ENCODE results near the gene BIRC5.

DNA sequence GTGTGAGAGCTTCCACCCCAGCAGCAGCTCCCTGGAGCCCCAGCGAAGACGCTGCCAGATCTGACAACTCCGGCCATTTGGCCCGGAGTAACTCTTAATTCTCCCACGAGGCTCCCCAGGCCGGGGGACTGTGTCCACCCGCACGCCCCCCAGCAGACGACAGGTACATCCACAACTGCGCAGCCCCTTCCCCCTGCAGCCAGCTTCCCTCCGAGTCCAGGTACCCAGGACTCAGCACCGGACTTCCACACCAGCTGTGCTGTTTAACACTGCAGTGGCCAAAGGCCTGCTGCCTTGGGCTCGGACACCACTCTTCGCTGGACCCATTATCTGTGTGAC is 38.4 kb upstream of the BIRC5 start:
- TF ChIP-seq, protein P1, sequence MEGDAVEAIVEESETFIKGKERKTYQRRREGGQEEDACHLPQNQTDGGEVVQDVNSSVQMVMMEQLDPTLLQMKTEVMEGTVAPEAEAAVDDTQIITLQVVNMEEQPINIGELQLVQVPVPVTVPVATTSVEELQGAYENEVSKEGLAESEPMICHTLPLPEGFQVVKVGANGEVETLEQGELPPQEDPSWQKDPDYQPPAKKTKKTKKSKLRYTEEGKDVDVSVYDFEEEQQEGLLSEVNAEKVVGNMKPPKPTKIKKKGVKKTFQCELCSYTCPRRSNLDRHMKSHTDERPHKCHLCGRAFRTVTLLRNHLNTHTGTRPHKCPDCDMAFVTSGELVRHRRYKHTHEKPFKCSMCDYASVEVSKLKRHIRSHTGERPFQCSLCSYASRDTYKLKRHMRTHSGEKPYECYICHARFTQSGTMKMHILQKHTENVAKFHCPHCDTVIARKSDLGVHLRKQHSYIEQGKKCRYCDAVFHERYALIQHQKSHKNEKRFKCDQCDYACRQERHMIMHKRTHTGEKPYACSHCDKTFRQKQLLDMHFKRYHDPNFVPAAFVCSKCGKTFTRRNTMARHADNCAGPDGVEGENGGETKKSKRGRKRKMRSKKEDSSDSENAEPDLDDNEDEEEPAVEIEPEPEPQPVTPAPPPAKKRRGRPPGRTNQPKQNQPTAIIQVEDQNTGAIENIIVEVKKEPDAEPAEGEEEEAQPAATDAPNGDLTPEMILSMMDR (IDR thresholded peaks at IDR 0.05): no peak
- no peak for TF ChIP-seq POLR2AphosphoS5 (IDR thresholded peaks at IDR 0.05)
- TF ChIP-seq EP300 (IDR thresholded peaks at IDR 0.05): no peak
- no peak for TF ChIP-seq POLR2A (IDR thresholded peaks at IDR 0.05)

Data from upper lobe of left lung (tissue), 4 donors.